Activated CD8-positive, alpha-beta memory T cell treated with anti-CD3 and anti-CD28 coated beads, Interleukin-2, amount 10 ng/mL, durations not matched to agents 7 days and 5 days (primary cell): ENCODE measurements around the gene POU2F3. TPM values are rescaled to one million over a fixed set of nuclear protein-coding genes. Genes with fewer than 3 reads are reported as not detected.

ENCODE experiments used
- ATAC-seq: fragments of 150-1000 bp; cut with Tn5 transposase; one replicate; pipeline ENCODE4 v1.10.0; 2021; ENCODE audit warnings: moderate library complexity
- CTCF ChIA-PET: fragments of 350-600 bp; sonication (Branson Sonifier 250); formaldehyde crosslinking; loops from one replicate; lab custom pipeline; 2021; ENCODE audit warnings: antibody characterized with exemption; lab: Charles Lee
- DNase-seq: peaks from one replicate; pipeline ENCODE4 v3.0.0-alpha.2; 2020
- H3K27ac Mint-ChIP-seq: one replicate; pipeline ENCODE4 v1.8.0; 2021; ENCODE audit warnings: mild to moderate bottlenecking, mixed read lengths
- H3K27me3 Mint-ChIP-seq: one replicate; pipeline ENCODE4 v1.8.0; 2021; ENCODE audit warnings: mixed read lengths
- H3K36me3 Mint-ChIP-seq: one replicate; pipeline ENCODE4 v1.8.0; 2021; ENCODE audit warnings: mild to moderate bottlenecking, mixed read lengths
- H3K4me1 Mint-ChIP-seq: one replicate; pipeline ENCODE4 v1.8.0; 2021; ENCODE audit warnings: mixed read lengths
- H3K4me3 Mint-ChIP-seq: one replicate; pipeline ENCODE4 v1.8.0; 2021; ENCODE audit warnings: mild to moderate bottlenecking, moderate library complexity, mixed read lengths
- H3K9me3 Mint-ChIP-seq: one replicate; pipeline ENCODE4 v1.8.0; 2022; ENCODE audit warnings: low read depth, mixed read lengths
- total RNA-seq, 2 experiments: library from RNA; stranded (reverse); gene quantifications; one replicate each; pipeline ENCODE4 v1.2.3, GENCODE V29; 2021

The POU2F3 gene
- total RNA-seq, 2 experiments from 2014 or later, result not detected

DNA sequence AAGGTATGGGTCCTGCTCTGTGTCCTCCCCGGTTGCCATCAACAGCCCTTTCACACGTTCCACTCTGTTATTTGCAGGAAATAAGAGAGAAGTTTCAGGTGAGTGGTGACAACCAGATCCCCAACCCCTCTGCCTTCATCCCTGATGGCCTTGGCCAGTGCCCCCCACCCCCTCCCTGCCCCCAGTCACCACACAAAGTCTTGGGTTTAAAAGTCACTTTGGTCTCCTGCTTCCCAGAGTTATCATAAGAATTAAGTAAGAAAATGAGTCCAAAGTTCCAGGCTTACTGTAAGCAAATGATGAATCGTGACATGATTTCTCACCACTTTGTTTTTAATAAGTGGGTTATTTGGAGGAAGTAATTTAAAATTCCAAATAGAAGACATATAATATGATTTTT, 38.3 kb upstream of the POU2F3 start:
- no peaks in the 10 kb centered on the region for H3K36me3 Mint-ChIP-seq
- peaks cover 23% of the 10 kb centered on the region for H3K27me3 Mint-ChIP-seq
- ATAC-seq (no peak), DNase-seq (no peak)
- no peaks in the 10 kb centered on the region for H3K9me3 Mint-ChIP-seq
- H3K4me1 Mint-ChIP-seq, result no peaks in the 10 kb centered on the region
- CTCF ChIA-PET, result no interaction called here
- H3K27ac Mint-ChIP-seq, result no peak overlapping the region
- H3K4me3 Mint-ChIP-seq, result no peak overlapping the region

DNA sequence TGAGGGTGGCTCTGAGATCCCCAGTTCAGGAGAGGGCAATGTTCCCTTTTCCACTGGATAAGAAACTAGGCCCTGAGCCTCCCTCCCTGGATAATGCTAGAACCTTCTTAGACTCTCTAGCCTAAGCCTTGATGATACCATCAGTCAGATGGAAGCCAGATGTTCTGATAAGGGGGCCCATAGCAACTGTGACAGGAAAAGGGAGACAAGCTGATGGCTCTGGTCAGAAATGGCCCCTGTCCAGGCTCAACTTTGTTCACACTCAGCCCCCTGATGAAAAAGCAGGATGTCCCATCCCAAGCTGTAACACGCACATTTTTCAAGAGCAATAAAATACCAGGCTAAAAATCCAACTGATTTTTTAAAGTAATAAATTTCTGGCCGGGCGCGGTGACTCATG, 36.3 kb upstream of the POU2F3 start:
- no peaks in the 10 kb centered on the region for H3K9me3 Mint-ChIP-seq
- H3K27me3 Mint-ChIP-seq, result peaks cover 39% of the 10 kb centered on the region
- H3K36me3 Mint-ChIP-seq, result no peaks in the 10 kb centered on the region
- DNase-seq (no peak), ATAC-seq (no peak)
- CTCF ChIA-PET, result interaction anchor here (0.7 kb wide), 1 partner anchor 60 kb away, joined by 7 read pairs; no protein-coding TSS in a partner anchor
- no peak overlapping the region for H3K27ac Mint-ChIP-seq
- H3K4me1 Mint-ChIP-seq, result no peaks in the 10 kb centered on the region
- H3K4me3 Mint-ChIP-seq, result no peak overlapping the region

DNA sequence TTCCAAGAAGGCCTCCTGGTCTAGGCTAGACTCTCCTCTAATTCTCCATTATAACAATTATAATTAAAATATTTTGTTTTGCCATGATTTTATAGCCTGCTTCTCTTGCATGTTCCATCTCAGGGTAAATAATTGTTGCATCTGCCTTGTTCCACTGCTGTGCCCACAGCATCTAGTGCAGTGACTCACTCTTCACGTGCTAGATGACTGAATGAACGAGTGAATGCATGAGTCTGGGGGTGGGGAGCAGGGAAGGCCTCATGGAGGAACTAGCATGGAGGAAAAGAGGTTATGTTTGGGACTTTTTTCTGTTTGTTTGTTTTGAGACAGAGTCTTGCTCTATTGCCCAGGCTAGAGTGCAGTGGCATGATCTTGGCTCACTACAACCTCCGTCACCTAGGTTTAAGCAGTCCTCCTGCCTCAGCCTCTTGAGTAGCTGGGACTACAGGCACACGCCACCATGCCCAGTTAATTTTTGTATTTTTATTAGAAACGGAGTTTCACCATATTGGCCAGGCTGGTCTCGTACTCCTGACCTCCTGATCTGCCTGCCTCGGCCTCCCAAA, 34.3 kb upstream of the POU2F3 start:
- CTCF ChIA-PET, result no interaction called here
- Mint-ChIP-seq H3K27ac (no peak overlapping the region), H3K4me1 (peaks cover 7% of the 10 kb centered on the region), H3K4me3 (no peak overlapping the region), H3K36me3 (no peaks in the 10 kb centered on the region), H3K27me3 (peaks cover 45% of the 10 kb centered on the region), H3K9me3 (no peaks in the 10 kb centered on the region)
- ATAC-seq (no peak), DNase-seq (no peak)

DNA sequence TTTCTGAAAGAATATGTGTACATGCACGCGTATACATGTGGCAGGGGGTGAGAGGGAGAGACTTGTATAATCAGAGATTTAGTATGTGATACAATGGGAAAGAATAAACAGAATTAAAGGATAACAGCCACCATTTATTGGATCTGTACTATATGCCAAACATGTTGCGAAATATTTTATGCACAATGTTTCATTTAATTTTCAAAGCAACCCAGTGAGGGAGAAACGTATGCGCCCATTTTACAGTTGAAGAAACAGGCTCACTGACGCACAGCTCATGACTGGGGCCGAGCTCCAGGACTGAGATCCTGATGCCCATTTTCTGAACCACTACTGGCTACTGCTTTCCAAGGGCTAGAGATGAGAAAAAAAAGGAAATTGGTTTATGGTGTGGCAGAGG, 32.4 kb upstream of the POU2F3 start:
- H3K9me3 Mint-ChIP-seq, result no peaks in the 10 kb centered on the region
- no peak for DNase-seq
- CTCF ChIA-PET, result interaction anchor here (1.4 kb wide), 1 partner anchor 36 kb away, joined by 5 read pairs; no protein-coding TSS in a partner anchor
- peaks cover 43% of the 10 kb centered on the region for H3K27me3 Mint-ChIP-seq
- no peak for ATAC-seq
- no peak overlapping the region for H3K4me3 Mint-ChIP-seq
- H3K27ac Mint-ChIP-seq, result no peak overlapping the region
- no peaks in the 10 kb centered on the region for H3K36me3 Mint-ChIP-seq
- peaks cover 12% of the 10 kb centered on the region for H3K4me1 Mint-ChIP-seq

DNA sequence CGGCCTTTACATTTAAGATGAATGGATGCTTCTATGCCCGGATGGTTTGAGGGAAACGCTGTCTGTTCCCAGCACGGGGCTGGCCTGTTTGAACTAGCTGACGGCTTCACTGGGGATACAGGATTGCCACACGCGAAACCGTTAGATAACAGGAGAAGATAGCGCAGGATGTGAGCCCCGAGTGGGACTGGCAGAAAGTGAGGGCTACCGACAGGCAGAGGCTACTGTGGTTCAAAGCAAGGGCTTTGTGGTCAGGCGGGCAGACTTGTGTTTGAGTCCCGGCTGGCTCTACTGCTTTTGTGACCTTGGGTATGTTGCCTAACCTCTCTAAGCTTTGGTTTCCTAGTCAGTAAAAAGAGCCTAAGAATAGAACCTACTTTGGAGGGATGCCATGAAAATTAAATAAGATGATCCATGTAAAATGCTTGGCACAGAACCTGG, 31.9 kb upstream of the POU2F3 start:
- ATAC-seq (no peak), DNase-seq (no peak)
- Mint-ChIP-seq H3K27ac (no peak overlapping the region), H3K36me3 (no peaks in the 10 kb centered on the region), H3K9me3 (no peaks in the 10 kb centered on the region), H3K4me1 (peaks cover 12% of the 10 kb centered on the region), H3K27me3 (peaks cover 42% of the 10 kb centered on the region), H3K4me3 (no peak overlapping the region)
- CTCF ChIA-PET, result interaction anchor here (1.2 to 1.4 kb wide), 2 partner anchors 21 to 37 kb away, joined by 3 to 5 read pairs; no protein-coding TSS in a partner anchor

DNA sequence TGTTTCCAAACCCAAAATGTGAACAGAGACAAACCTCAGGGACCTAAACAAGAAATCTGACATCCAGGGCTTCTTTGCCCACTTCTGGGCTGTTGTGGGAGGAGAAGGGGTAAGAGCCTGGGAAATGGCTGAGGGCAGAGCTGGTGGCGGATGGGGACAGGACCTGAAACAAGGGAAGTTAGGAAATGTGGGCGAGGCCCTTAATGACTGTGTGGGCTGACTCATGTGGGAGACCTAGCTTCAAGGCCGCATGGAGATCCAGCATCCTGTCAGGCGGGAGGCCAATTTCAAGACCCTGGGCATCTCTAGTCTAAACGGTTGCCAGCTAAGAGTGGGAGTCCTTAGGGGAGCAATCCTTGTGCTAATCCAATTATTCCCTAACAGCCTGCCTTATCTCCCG, 31.2 kb upstream of the POU2F3 start:
- CTCF ChIA-PET, result interaction anchor here (0.7 to 1.4 kb wide), 4 partner anchors 21 to 92 kb away, joined by 3 to 5 read pairs (median 3); no protein-coding TSS in a partner anchor
- peaks cover 12% of the 10 kb centered on the region for H3K4me1 Mint-ChIP-seq
- peaks cover 44% of the 10 kb centered on the region for H3K27me3 Mint-ChIP-seq
- H3K27ac Mint-ChIP-seq, result no peak overlapping the region
- no peak for DNase-seq
- H3K9me3 Mint-ChIP-seq, result no peaks in the 10 kb centered on the region
- H3K4me3 Mint-ChIP-seq, result no peak overlapping the region
- no peaks in the 10 kb centered on the region for H3K36me3 Mint-ChIP-seq
- ATAC-seq, result no peak

DNA sequence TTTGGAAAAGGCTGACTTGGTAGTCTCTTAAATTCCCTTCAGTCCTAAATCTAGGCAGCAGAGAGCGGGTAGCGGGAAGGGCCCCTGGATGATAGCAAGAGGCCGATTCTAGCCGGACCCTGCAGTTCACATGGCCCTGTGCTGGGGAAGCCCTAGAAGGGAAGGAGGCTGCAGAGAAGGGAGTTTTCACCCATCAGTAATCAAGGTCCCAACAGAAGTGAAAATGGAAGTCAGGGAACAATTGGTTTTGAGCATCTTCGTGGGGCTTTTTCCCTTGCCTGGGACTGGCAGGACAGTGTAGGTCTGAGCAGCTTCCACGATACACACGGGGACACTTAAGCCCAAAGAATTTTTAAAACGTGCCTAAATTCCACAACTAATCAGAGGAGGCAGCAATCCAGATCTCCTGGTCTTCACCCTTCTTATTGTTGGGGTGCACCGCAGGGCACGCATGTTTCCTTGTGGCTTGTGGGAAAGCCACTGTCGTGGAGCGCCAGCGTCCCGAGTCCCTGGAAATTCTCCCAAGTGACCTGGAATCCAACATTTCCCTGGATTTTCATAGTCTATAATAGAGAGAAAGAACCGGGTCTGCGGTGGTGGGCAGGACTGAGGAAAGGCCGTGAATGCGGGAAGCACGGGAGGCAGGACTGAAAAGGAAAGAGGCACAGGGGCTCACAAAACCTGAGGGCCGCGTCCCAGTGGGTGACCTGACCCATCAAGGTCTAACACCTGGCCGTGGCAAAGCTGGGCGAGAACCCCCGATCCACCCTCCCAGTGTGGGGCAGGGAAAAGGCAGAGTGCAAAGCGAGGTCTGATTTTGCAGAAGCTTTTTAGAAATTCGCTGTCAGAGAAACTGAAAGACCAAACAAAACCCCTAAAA, 30.0 kb upstream of the POU2F3 start:
- ATAC-seq (no peak), DNase-seq (no peak)
- H3K4me1 Mint-ChIP-seq, result peaks cover 12% of the 10 kb centered on the region
- CTCF ChIA-PET, result interaction anchor here (1.2 to 1.5 kb wide), 2 partner anchors 21 to 41 kb away, joined by 3 read pairs; no protein-coding TSS in a partner anchor
- no peaks in the 10 kb centered on the region for H3K9me3 Mint-ChIP-seq
- no peaks in the 10 kb centered on the region for H3K36me3 Mint-ChIP-seq
- peak overlapping the region; percentile 20 for H3K27ac Mint-ChIP-seq
- peaks cover 44% of the 10 kb centered on the region for H3K27me3 Mint-ChIP-seq
- peak overlapping the region; percentile 70 for H3K4me3 Mint-ChIP-seq

DNA sequence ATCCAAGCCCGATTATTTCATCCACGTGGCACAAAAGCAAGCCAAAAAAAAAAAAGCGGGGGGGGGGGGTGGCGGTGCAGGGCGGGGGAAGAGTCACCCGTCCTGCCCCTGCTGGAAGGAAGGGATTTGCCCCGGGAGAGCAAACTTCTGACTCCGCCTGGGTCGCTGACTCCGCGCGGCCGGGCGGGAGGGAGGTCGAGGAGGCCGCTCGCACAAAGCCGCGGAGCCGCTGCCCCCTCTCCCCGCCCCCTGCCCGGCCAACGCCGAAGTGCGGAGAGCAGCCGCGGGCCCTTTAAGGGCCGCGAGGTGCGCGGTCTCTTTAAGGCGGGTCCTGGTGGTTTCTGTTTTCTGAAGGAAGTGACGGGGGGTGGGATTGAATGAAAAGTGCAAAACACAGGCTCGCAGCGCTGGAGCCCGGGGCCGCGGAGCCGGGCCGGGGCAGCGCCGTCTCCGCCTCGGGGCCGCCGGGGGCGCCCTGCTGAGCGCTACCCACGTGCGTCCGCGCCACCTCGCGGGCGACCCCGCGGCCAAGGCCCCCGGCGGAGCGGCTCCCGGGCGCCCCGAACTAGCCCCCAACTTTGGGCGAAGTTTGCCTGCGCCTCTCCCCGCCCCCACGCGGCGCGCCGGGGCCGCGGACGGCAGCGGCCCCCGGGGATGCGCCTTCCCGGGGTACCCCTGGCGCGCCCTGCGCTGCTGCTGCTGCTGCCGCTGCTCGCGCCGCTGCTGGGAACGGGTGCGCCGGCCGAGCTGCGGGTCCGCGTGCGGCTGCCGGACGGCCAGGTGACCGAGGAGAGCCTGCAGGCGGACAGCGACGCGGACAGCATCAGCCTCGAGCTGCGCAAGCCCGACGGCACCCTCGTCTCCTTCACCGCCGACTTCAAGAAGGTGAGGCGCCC, 29.1 kb upstream of the POU2F3 start, which contains the start of gene OAF:
Gene OAF, plus strand, starts transcription at position 407 of the 896 bp plus-strand sequence. Its CDS starts 248 bp downstream, at position 655.
- CTCF ChIA-PET, result interaction anchor here (1.2 to 1.8 kb wide), 3 partner anchors 20 to 39 kb away, joined by 3 to 4 read pairs (median 3); no protein-coding TSS in a partner anchor
- H3K27ac Mint-ChIP-seq, result peak within 1 kb of the TSS; percentile 20
- H3K4me3 Mint-ChIP-seq, result peak within 1 kb of the TSS; percentile 77
- ATAC-seq, result peak; percentile 95
- DNase-seq, result peak; percentile 82
- H3K27me3 Mint-ChIP-seq, result peaks cover 44% of the 10 kb centered on the region
- no peaks in the 10 kb centered on the region for H3K9me3 Mint-ChIP-seq
- peaks cover 12% of the 10 kb centered on the region for H3K4me1 Mint-ChIP-seq
- H3K36me3 Mint-ChIP-seq, result no peaks in the 10 kb centered on the region

DNA sequence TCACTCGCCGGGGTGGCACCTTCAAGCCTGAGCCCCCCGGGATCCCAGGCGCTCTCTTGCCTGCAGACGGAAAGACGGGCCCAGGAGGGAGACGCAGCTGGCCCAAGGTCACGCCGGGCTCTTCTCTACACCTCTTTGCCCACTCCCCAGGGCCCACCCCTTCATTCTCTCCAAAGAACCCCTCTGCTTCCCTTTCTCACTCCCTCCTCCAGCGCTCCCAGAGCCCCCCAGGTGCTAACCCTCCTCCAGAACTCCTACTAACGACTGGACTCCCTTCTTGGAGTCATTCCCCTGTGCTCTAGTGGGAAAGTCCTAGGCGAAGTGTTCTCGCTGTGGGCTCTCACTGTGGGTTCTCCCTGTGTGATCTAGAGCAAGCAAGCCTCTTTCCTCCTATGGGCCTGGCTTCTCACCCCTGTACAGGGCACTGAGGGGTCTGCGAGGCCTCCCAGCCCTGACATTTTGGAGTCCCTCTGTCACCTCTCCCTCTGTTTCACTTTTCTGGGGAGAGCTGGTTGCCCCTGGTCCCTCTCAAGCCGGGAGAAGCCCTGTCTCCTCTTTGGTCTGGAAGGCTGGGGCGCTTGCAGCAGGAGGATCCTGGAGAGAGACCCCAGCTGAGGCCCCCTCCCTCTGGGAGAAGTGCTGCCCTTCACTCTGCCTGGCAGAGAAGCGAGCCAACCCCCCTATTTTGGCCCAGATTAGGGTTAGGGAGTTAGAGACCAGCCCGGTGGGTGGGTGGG, 28.2 kb upstream of the POU2F3 start:
- Mint-ChIP-seq H3K27ac (peak overlapping the region; percentile 20), H3K4me1 (peaks cover 12% of the 10 kb centered on the region), H3K9me3 (no peaks in the 10 kb centered on the region), H3K27me3 (peaks cover 44% of the 10 kb centered on the region), H3K4me3 (peak overlapping the region; percentile 77), H3K36me3 (no peaks in the 10 kb centered on the region)
- ATAC-seq (no peak), DNase-seq (no peak)
- CTCF ChIA-PET, result interaction anchor here (1.2 to 2.8 kb wide), 5 partner anchors 18 to 92 kb away, joined by 3 to 11 read pairs (median 4); no protein-coding TSS in a partner anchor

DNA sequence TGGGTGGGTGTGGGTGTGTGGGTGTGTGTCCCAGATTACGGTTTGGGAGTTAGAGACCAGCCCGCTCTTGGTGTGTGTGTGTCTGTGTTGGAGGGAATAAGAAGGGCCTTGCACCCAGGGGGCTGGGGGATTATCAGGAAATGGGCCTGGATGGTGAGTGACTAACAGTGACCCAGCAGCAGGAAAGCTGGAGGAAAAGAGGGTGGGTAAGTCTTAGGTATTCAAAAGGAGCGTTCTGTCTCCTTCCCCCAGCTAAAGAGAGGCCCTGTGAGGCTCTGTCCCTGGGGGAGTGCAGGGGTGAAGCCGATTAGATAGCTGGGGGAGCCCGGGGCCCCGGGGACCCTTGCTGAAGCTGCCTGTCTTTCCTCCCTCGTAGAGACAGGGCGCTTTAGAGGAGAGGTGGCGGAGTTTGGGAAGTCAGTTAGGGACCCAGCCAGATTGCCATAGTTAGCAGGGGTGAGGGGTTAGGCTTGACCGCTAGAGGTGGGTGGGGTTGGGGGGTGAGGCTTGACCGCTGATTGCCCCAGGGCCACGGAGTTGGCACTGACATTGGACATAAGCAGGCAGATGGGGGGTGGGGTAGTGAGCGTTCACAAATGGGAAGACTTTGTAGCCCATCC, 27.6 kb upstream of the POU2F3 start:
- no peak for ATAC-seq

DNA sequence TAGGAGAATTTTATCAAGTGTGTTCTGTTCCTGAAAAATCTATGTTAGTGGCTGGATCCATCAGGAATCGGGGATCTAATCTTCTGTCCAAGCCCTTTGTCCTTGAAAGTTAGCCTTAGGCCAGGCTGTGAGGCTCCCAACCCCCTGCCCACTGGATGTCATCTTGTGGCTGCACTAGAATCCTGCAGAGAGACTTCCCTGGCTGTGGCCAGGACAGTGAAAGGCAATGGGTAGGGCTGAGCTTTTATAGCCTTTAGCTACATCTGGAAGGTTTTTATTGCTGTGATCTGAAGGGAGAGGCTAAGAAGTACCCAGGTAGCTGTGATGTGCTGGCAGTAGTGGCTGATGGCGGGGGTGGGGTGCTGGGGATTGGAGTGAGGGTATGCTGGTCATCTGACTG, 27.0 kb upstream of the POU2F3 start:
- Mint-ChIP-seq H3K36me3 (no peaks in the 10 kb centered on the region), H3K27me3 (peaks cover 35% of the 10 kb centered on the region), H3K27ac (no peak overlapping the region)

More for the DNA sequence above, 27.6 kb upstream of the POU2F3 start:
- Mint-ChIP-seq H3K4me3 (peak overlapping the region; percentile 17), H3K4me1 (peaks cover 12% of the 10 kb centered on the region), H3K27me3 (peaks cover 40% of the 10 kb centered on the region), H3K9me3 (no peaks in the 10 kb centered on the region), H3K27ac (no peak overlapping the region), H3K36me3 (no peaks in the 10 kb centered on the region)
- no peak for DNase-seq
- CTCF ChIA-PET, result interaction anchor here (1.3 to 2.8 kb wide), 5 partner anchors 11 to 91 kb away, joined by 3 to 11 read pairs (median 5); no protein-coding TSS in a partner anchor

More for the DNA sequence above, 27.0 kb upstream of the POU2F3 start:
- Mint-ChIP-seq H3K4me3 (no peak overlapping the region), H3K9me3 (no peaks in the 10 kb centered on the region), H3K4me1 (peaks cover 12% of the 10 kb centered on the region)
- ATAC-seq (no peak), DNase-seq (no peak)
- CTCF ChIA-PET, result interaction anchor here (1.3 to 2.8 kb wide), 6 partner anchors 11 to 90 kb away, joined by 3 to 11 read pairs (median 4); no protein-coding TSS in a partner anchor
